H9 (cell line): Measurements from ENCODE around the gene TBC1D5. TPM values are rescaled to one million over a fixed set of nuclear protein-coding genes. Genes with fewer than 3 reads are reported as not detected.

Experiments
- DNase-seq: peaks from one replicate; pipeline ENCODE4 v3.0.0-alpha.2; 2017
- H2AFZ ChIP-seq: one replicate; pipeline ENCODE4 v1.6.1; 2013; ENCODE audit warnings: mild to moderate bottlenecking, low read length, control low read depth, moderate library complexity
- H2AK5ac ChIP-seq: 2 replicates; pipeline ENCODE4 v1.6.1; 2013; ENCODE audit warnings: low read length, control low read depth, mixed read lengths; ENCODE audit not compliant: insufficient read length
- H2BK120ac ChIP-seq: one replicate; pipeline ENCODE4 v1.6.1; 2013; ENCODE audit warnings: low read depth, mild to moderate bottlenecking, low read length, control low read depth, inconsistent platforms; ENCODE audit not compliant: poor library complexity, severe bottlenecking
- H2BK12ac ChIP-seq: 2 replicates; pipeline ENCODE4 v1.6.1; 2013; ENCODE audit warnings: low read length, control low read depth, mixed read lengths, low read depth; ENCODE audit not compliant: insufficient read length
- H2BK15ac ChIP-seq: 2 replicates; pipeline ENCODE4 v1.6.1; 2013; ENCODE audit warnings: low read depth, low read length, control low read depth
- H2BK20ac ChIP-seq: one replicate; pipeline ENCODE4 v1.6.1; 2013; ENCODE audit warnings: low read depth, mild to moderate bottlenecking, low read length, control low read depth, inconsistent platforms; ENCODE audit not compliant: poor library complexity, severe bottlenecking
- H2BK5ac ChIP-seq: 2 replicates; pipeline ENCODE4 v1.6.1; 2013; ENCODE audit warnings: low read length, control low read depth, mixed read lengths; ENCODE audit not compliant: insufficient read length
- H3K14ac ChIP-seq: 2 replicates; pipeline ENCODE4 v1.6.1; 2013; ENCODE audit warnings: low read length, control low read depth; ENCODE audit not compliant: insufficient read depth
- H3K18ac ChIP-seq: 2 replicates; pipeline ENCODE4 v1.6.1; 2013; ENCODE audit warnings: low read depth, mild to moderate bottlenecking, mixed read lengths, low read length, control low read depth; ENCODE audit not compliant: insufficient read length
- H3K23ac ChIP-seq: 2 replicates; pipeline ENCODE4 v1.6.1; 2013; ENCODE audit warnings: low read length, control low read depth, mixed read lengths, low read depth; ENCODE audit not compliant: insufficient read length
- H3K23me2 ChIP-seq: 2 replicates; pipeline ENCODE4 v1.6.1; 2013; ENCODE audit warnings: low read depth, mild to moderate bottlenecking, mixed read lengths, low read length, control low read depth; ENCODE audit not compliant: insufficient read length, poor library complexity, severe bottlenecking
- H3K27ac ChIP-seq: 2 replicates; pipeline ENCODE4 v1.5.1; 2013; ENCODE audit warnings: low read length, control low read depth, mixed read lengths, low read depth; ENCODE audit not compliant: insufficient read length
- H3K27me3 ChIP-seq: 2 replicates; pipeline ENCODE4 v1.6.1; 2013; ENCODE audit warnings: low read length, control low read depth, inconsistent platforms; ENCODE audit not compliant: insufficient read depth
- H3K4ac ChIP-seq: 2 replicates; pipeline ENCODE4 v1.6.1; 2013; ENCODE audit warnings: low read depth, mild to moderate bottlenecking, control low read depth, inconsistent platforms, low read length, moderate library complexity
- H3K4me1 ChIP-seq: 2 replicates; pipeline ENCODE4 v1.6.1; 2013; ENCODE audit warnings: low read length, control low read depth, inconsistent platforms; ENCODE audit not compliant: insufficient read depth
- H3K4me2 ChIP-seq: 2 replicates; pipeline ENCODE4 v1.6.1; 2013; ENCODE audit warnings: low read length, control low read depth, mixed read lengths; ENCODE audit not compliant: insufficient read length, insufficient read depth
- H3K56ac ChIP-seq: 2 replicates; pipeline ENCODE4 v1.6.1; 2013; ENCODE audit warnings: low read depth, mild to moderate bottlenecking, mixed read lengths, low read length, control low read depth; ENCODE audit not compliant: insufficient read length
- H3K79me1 ChIP-seq: 2 replicates; pipeline ENCODE4 v1.6.1; 2013; ENCODE audit warnings: low read depth, mild to moderate bottlenecking, moderate library complexity, low read length, control low read depth, inconsistent platforms; ENCODE audit not compliant: insufficient read depth, poor library complexity, severe bottlenecking
- H3K79me2 ChIP-seq: 2 replicates; pipeline ENCODE4 v1.6.1; 2013; ENCODE audit warnings: low read length, control low read depth, inconsistent platforms; ENCODE audit not compliant: insufficient read depth
- H3K9ac ChIP-seq: 2 replicates; pipeline ENCODE4 v1.6.1; 2013; ENCODE audit warnings: low read length, control low read depth, mixed read lengths; ENCODE audit not compliant: insufficient read length; ENCODE audit errors: extremely low read depth
- H3K9me3 ChIP-seq: one replicate; pipeline ENCODE4 v1.6.1; 2013; ENCODE audit warnings: low read depth, low read length, inconsistent platforms; ENCODE audit not compliant: control insufficient read depth
- H3T11ph ChIP-seq: one replicate; pipeline ENCODE4 v1.6.1; 2013; ENCODE audit warnings: mild to moderate bottlenecking, low read length, control low read depth, inconsistent platforms
- H4K20me1 ChIP-seq: one replicate; pipeline ENCODE4 v1.6.1; 2013; ENCODE audit not compliant: control insufficient read depth, insufficient read length, insufficient read depth
- H4K5ac ChIP-seq: 2 replicates; pipeline ENCODE4 v1.6.1; 2013; ENCODE audit warnings: low read depth, mild to moderate bottlenecking, mixed read lengths, low read length, control low read depth; ENCODE audit not compliant: insufficient read length
- H4K8ac ChIP-seq: replicated peaks from 2 replicates; pipeline ENCODE4 v1.6.1; 2013; ENCODE audit warnings: low read length, control low read depth, mixed read lengths, low read depth; ENCODE audit not compliant: insufficient read length
- H4K91ac ChIP-seq: 2 replicates; pipeline ENCODE4 v1.6.1; 2013; ENCODE audit warnings: low read depth, mild to moderate bottlenecking, moderate library complexity, mixed read lengths, low read length, control low read depth; ENCODE audit not compliant: insufficient read length
- H3K27ac Mint-ChIP-seq, 3 experiments: 2 replicates in 2 of 3; 3 replicates in 1 of 3; pipeline ENCODE4 v1.8.0; 2020 to 2021; ENCODE audit warnings: mixed read lengths in 3 of 3, mild to moderate bottlenecking in 1 of 3, moderate library complexity in 1 of 3
- H3K27me3 Mint-ChIP-seq: 2 replicates; pipeline ENCODE4 v1.8.0; 2021; ENCODE audit warnings: low read depth, mild to moderate bottlenecking, moderate library complexity, mixed read lengths
- H3K36me3 Mint-ChIP-seq, 3 experiments: 2 replicates in 2 of 3; 3 replicates in 1 of 3; pipeline ENCODE4 v1.8.0; 2020 to 2021; ENCODE audit warnings: low read depth in 3 of 3, mixed read lengths in 3 of 3; ENCODE audit not compliant: insufficient read depth in 1 of 3
- H3K4me1 Mint-ChIP-seq, 2 experiments: 2 replicates each; pipeline ENCODE4 v1.8.0; 2020; ENCODE audit warnings: mixed read lengths in 2 of 2
- H3K4me3 Mint-ChIP-seq, 2 experiments: 2 replicates in 1 of 2; 3 replicates in 1 of 2; pipeline ENCODE4 v1.8.0; 2020 to 2021; ENCODE audit warnings: mild to moderate bottlenecking in 2 of 2, mixed read lengths in 2 of 2, moderate library complexity in 1 of 2
- H3K9me3 Mint-ChIP-seq, 2 experiments: 2 replicates in 1 of 2; 3 replicates in 1 of 2; pipeline ENCODE4 v1.8.0; 2020; ENCODE audit warnings: mild to moderate bottlenecking in 2 of 2, mixed read lengths in 2 of 2, moderate library complexity in 1 of 2
- total RNA-seq: library from RNA; stranded (reverse); gene quantifications from 2 replicates; pipeline ENCODE4 v1.2.1, GENCODE V29; 2021
- TF ChIP-seq, protein P1 (sequence below): fragments of 200-600 bp; sonication (generic); conservative IDR thresholded peaks from 3 replicates; pipeline ENCODE4 v1.8.0; 2021; ENCODE audit warnings: antibody characterized with exemption, mild to moderate bottlenecking

Gene TBC1D5
- total RNA-seq, 1 experiment from 2014 or later, result 25.0 TPM

DNA sequence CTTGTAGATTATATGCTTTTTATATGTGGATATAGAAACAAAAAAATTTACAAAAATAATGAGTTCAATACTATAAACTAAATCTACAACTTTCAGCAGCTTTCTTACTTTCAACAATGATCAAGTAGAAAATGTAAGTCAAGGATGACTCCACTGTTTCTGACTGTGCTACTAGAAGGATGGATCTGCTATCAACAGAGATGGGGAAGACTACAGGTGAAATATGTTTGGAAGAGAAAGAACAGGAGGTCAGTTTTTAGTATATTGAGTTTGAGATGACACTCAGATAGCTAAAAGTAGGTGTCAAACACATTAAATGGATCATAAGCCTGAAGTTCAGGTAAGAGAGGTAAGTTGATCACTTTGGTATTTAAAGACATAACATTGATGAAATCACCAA lies 107.5 kb downstream of the TBC1D5 start:
- H3K4me2 ChIP-seq, result no peak overlapping the region
- no peak overlapping the region for H2BK15ac ChIP-seq
- no peak overlapping the region for H3K23ac ChIP-seq
- no peaks in the 10 kb centered on the region for H3K9me3 ChIP-seq
- no peak overlapping the region for H3K9ac ChIP-seq
- no peak overlapping the region for H3K4me3 Mint-ChIP-seq
- no peak overlapping the region for H4K91ac ChIP-seq
- no peak overlapping the region for H2BK5ac ChIP-seq
- no peaks in the 10 kb centered on the region for H3K36me3 Mint-ChIP-seq
- no peak overlapping the region for H2AK5ac ChIP-seq
- no peak overlapping the region for H3K14ac ChIP-seq
- no peak overlapping the region for H3K27ac ChIP-seq
- no peaks in the 10 kb centered on the region for H3K23me2 ChIP-seq
- H4K20me1 ChIP-seq, result no peaks in the 10 kb centered on the region
- no peak overlapping the region for H2BK12ac ChIP-seq
- no peak overlapping the region for H4K8ac ChIP-seq
- no peak for DNase-seq
- H3K4me1 Mint-ChIP-seq, result peaks cover 11 to 15% of the 10 kb centered on the region in 2 experiments
- H3K18ac ChIP-seq, result no peak overlapping the region
- no peaks in the 10 kb centered on the region for H3K79me1 ChIP-seq
- no peak overlapping the region for H3K56ac ChIP-seq
- no peak overlapping the region for H2AFZ ChIP-seq
- H3K4ac ChIP-seq, result no peak overlapping the region
- H2BK120ac ChIP-seq, result no peak overlapping the region
- no peaks in the 10 kb centered on the region for H3K79me2 ChIP-seq
- H4K5ac ChIP-seq, result no peak overlapping the region
- no peaks in the 10 kb centered on the region for H3K27me3 ChIP-seq
- no peaks in the 10 kb centered on the region; the same call in 1 of the 2 replicates for H3K4me1 ChIP-seq
- TF ChIP-seq, protein P1, sequence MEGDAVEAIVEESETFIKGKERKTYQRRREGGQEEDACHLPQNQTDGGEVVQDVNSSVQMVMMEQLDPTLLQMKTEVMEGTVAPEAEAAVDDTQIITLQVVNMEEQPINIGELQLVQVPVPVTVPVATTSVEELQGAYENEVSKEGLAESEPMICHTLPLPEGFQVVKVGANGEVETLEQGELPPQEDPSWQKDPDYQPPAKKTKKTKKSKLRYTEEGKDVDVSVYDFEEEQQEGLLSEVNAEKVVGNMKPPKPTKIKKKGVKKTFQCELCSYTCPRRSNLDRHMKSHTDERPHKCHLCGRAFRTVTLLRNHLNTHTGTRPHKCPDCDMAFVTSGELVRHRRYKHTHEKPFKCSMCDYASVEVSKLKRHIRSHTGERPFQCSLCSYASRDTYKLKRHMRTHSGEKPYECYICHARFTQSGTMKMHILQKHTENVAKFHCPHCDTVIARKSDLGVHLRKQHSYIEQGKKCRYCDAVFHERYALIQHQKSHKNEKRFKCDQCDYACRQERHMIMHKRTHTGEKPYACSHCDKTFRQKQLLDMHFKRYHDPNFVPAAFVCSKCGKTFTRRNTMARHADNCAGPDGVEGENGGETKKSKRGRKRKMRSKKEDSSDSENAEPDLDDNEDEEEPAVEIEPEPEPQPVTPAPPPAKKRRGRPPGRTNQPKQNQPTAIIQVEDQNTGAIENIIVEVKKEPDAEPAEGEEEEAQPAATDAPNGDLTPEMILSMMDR, result no peak
- H3K9me3 Mint-ChIP-seq, result no peaks in the 10 kb centered on the region
- no peaks in the 10 kb centered on the region for H3K27me3 Mint-ChIP-seq
- no peak overlapping the region; a peak in 1 of 7 replicates for H3K27ac Mint-ChIP-seq
- H3T11ph ChIP-seq, result no peak overlapping the region
- no peak overlapping the region for H2BK20ac ChIP-seq
